Caco-2 (cell line): ENCODE results near the gene ARHGAP19. TPM values are rescaled to one million over a fixed set of nuclear protein-coding genes. Genes with fewer than 3 reads are reported as not detected.

Source experiments
- BruUV-seq: library from RNA; stranded (reverse); fragments of 400-500 nt; replicated peaks from 2 replicates; lab custom pipeline; 2021; lab: Mats Ljungman, UMichigan
- CTCF ChIA-PET: fragments of 300-600 bp; sonication (Branson Sonifier 250); formaldehyde crosslinking; loops from one replicate; lab custom pipeline; 2022; ENCODE audit warnings: antibody characterized with exemption; lab: Charles Lee
- POLR2A ChIA-PET: fragments of 300-600 bp; sonication (Branson Sonifier 250); formaldehyde crosslinking; loops from one replicate; lab custom pipeline; 2022; ENCODE audit warnings: antibody characterized with exemption; lab: Charles Lee
- DNase-seq, 2 experiments: peaks; one replicate each; pipeline versions ENCODE4 v3.0.0 to v3.0.0-alpha.2; 2020 to 2022
- H3K27me3 ChIP-seq: replicated peaks from 2 replicates; pipeline ENCODE4 v1.6.0; 2011; ENCODE audit warnings: low read length; ENCODE audit not compliant: control insufficient read depth, insufficient read depth
- H3K36me3 ChIP-seq: 2 replicates; pipeline ENCODE4 v1.5.1; 2011; ENCODE audit warnings: low read length; ENCODE audit not compliant: control insufficient read depth, insufficient read depth
- H3K4me1 ChIP-seq: fragments of 250-450 bp; sonication (Bioruptor Pico); 2 replicates; pipeline ENCODE4 v1.5.1; 2020; ENCODE audit warnings: mild to moderate bottlenecking
- H3K4me3 ChIP-seq: 2 replicates; pipeline ENCODE4 v1.5.1; 2011; ENCODE audit warnings: low read depth, mild to moderate bottlenecking, control low read depth, low read length
- H3K9me3 ChIP-seq: fragments of 250-450 bp; sonication (Bioruptor Pico); 2 replicates; pipeline ENCODE4 v1.5.1; 2020; ENCODE audit warnings: mild to moderate bottlenecking, moderate library complexity
- H3K27ac Mint-ChIP-seq: one replicate; pipeline ENCODE4 v1.8.0; 2022; ENCODE audit warnings: mixed read lengths; ENCODE audit not compliant: unreplicated experiment
- H3K27me3 Mint-ChIP-seq: one replicate; pipeline ENCODE4 v1.8.0; 2022; ENCODE audit warnings: mixed read lengths; ENCODE audit not compliant: insufficient read depth, unreplicated experiment
- H3K36me3 Mint-ChIP-seq: one replicate; pipeline ENCODE4 v1.8.0; 2022; ENCODE audit warnings: mild to moderate bottlenecking, mixed read lengths; ENCODE audit not compliant: insufficient read depth, unreplicated experiment
- H3K4me1 Mint-ChIP-seq: one replicate; pipeline ENCODE4 v1.8.0; 2022; ENCODE audit warnings: low read depth, mixed read lengths; ENCODE audit not compliant: unreplicated experiment
- H3K4me3 Mint-ChIP-seq: one replicate; pipeline ENCODE4 v1.8.0; 2022; ENCODE audit warnings: mild to moderate bottlenecking, moderate library complexity, mixed read lengths; ENCODE audit not compliant: unreplicated experiment
- H3K9me3 Mint-ChIP-seq: one replicate; pipeline ENCODE4 v1.8.0; 2022; ENCODE audit warnings: mixed read lengths; ENCODE audit not compliant: unreplicated experiment
- intact Hi-C: fragments of 100-400 bp; cut with micrococcal nuclease; formaldehyde crosslinking; loops from one replicate; pipeline ENCODE4 v1.10.0; 2022; ENCODE audit not compliant: unreplicated experiment
- total RNA-seq: library from RNA; stranded (reverse); gene quantifications from 2 replicates; pipeline ENCODE4 v1.2.3, GENCODE V29; 2022
- TF ChIP-seq, protein P1 (sequence below), 2 experiments: fragments of 200-600 bp in 1 of 2; IDR thresholded peaks; 1 replicate in 1 of 2; 2 replicates in 1 of 2; pipeline versions ENCODE4 v1.5.1 to v1.8.0; 2011 to 2022; ENCODE audit warnings: antibody characterized with exemption in 1 of 2, control low read depth in 1 of 2, inconsistent platforms in 1 of 2, low read depth in 1 of 2, low read length in 1 of 2, mild to moderate bottlenecking in 1 of 2, moderate library complexity in 1 of 2; ENCODE audit not compliant: insufficient read depth in 1 of 2, severe bottlenecking in 1 of 2, unreplicated experiment in 1 of 2

ARHGAP19 gene
- total RNA-seq, 1 experiment from 2014 or later = 13.9 TPM

DNA sequence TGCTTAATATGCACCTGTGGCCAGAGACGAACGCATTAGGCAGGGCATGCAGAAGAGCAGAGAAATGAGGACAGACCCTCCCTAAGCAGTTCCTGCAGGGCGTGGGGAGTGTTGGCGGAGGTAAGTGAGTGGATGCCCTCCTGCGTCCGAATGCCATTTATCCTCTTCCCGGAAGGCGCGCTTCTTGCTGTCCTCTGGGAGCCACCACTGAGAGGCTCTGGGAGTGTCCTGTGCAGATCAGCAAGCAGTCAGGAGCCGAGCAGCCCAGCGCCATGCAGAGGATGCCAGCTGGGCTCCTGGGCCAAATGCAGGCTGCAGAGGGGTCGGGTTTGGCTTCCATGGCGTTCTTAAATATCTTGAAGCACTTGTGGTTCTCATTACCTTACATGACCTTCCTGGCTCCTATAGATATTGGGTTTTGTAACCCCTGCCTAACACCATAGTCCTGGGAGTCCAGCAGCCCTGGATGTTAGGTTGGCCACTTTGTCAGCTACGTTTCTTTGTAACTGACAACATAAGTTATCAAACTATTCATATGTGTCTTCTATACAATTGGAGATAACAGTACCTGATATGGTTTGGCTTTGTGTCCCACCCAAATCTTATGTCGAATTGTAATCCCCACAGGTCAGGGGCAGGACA is 76.7 kb downstream of the ARHGAP19 start:
- Mint-ChIP-seq H3K9me3 (no peaks in the 10 kb centered on the region), H3K27me3 (no peaks in the 10 kb centered on the region), H3K36me3 (peaks cover 4% of the 10 kb centered on the region), H3K27ac (no peak overlapping the region), H3K4me3 (no peak overlapping the region), H3K4me1 (no peaks in the 10 kb centered on the region)
- Histone ChIP-seq H3K36me3 (no peaks in the 10 kb centered on the region), H3K27me3 (no peaks in the 10 kb centered on the region), H3K4me3 (no peak overlapping the region), H3K4me1 (no peaks in the 10 kb centered on the region), H3K9me3 (no peaks in the 10 kb centered on the region)
- DNase-seq = no peak
- TF ChIP-seq, protein P1, sequence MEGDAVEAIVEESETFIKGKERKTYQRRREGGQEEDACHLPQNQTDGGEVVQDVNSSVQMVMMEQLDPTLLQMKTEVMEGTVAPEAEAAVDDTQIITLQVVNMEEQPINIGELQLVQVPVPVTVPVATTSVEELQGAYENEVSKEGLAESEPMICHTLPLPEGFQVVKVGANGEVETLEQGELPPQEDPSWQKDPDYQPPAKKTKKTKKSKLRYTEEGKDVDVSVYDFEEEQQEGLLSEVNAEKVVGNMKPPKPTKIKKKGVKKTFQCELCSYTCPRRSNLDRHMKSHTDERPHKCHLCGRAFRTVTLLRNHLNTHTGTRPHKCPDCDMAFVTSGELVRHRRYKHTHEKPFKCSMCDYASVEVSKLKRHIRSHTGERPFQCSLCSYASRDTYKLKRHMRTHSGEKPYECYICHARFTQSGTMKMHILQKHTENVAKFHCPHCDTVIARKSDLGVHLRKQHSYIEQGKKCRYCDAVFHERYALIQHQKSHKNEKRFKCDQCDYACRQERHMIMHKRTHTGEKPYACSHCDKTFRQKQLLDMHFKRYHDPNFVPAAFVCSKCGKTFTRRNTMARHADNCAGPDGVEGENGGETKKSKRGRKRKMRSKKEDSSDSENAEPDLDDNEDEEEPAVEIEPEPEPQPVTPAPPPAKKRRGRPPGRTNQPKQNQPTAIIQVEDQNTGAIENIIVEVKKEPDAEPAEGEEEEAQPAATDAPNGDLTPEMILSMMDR (IDR thresholded peaks at IDR 0.05; ENCODE audit: insufficient read depth in 1 of 2, low read depth in 1 of 2, low read length in 1 of 2, severe bottlenecking in 1 of 2, unreplicated experiment in 1 of 2) = no peak
- intact Hi-C loops = no loop called here
- ChIA-PET CTCF (no interaction called here), POLR2A (no interaction called here)
- BruUV-seq = no TSS peak

DNA sequence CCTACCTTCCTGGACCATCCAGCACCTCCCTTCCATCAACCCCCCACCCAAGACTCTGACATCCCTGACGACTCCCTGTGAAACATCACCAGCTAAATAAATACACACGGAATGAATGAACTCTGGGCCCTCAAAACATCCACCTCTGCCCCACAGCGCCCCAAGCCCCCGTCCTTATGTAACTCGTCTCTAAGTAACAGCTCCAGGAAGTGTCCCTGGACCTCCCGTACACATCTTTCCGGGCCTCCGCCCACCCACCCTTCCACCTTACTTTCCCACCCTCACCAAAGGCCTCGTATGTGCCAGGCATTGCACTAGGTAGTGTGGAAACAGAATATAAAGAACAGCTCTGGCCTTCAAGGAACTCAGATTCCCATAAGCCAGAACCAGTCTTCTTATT is 79.0 kb downstream of the ARHGAP19 start:
- Mint-ChIP-seq H3K4me3 (no peak overlapping the region), H3K27ac (no peak overlapping the region), H3K4me1 (no peaks in the 10 kb centered on the region), H3K9me3 (no peaks in the 10 kb centered on the region), H3K27me3 (no peaks in the 10 kb centered on the region), H3K36me3 (no peaks in the 10 kb centered on the region)
- H3K36me3 ChIP-seq = no peaks in the 10 kb centered on the region
- no TSS peak for BruUV-seq
- no peaks in the 10 kb centered on the region; the same call in 1 of the 2 replicates for H3K27me3 ChIP-seq
- no peaks in the 10 kb centered on the region for H3K9me3 ChIP-seq
- H3K4me1 ChIP-seq = no peaks in the 10 kb centered on the region
- no peak overlapping the region for H3K4me3 ChIP-seq
- CTCF ChIA-PET = interaction anchor here (0.9 to 1.9 kb wide), 2 partner anchors 16 to 141 kb away, joined by 3 to 5 read pairs; no protein-coding TSS in a partner anchor
- intact Hi-C loops = no loop called here
- no peak for DNase-seq
- TF ChIP-seq, protein P1 (IDR thresholded peaks at IDR 0.05; ENCODE audit: insufficient read depth in 1 of 2, low read depth in 1 of 2, low read length in 1 of 2, severe bottlenecking in 1 of 2, unreplicated experiment in 1 of 2) = no peak
- POLR2A ChIA-PET = no interaction called here

DNA sequence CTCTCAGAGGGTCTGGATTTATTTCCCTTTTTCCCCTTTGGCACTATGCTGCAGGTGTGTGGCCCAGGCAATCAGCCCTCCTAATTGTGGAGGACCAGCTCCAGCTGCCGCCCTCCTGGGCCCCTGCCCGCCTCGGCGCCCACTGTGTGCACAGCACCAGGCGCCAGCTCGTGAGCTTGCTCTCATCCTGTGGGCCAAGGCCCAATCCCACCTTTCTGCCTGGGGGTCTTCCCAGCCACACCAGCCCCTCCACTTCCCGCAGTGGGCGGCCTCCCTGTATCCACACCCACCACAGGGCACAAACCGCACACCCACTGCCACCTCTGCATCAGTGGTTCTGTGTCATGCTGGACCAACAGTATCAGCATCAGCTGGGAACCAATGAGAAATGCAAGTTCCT is 81.2 kb downstream of the ARHGAP19 start:
- H3K27me3 ChIP-seq = no peaks in the 10 kb centered on the region; the same call in 1 of the 2 replicates
- ChIA-PET POLR2A (no interaction called here), CTCF (interaction anchor here (0.6 to 4.1 kb wide), 10 partner anchors 13 to 928 kb away, joined by 3 to 65 read pairs (median 4); no protein-coding TSS in a partner anchor)
- H3K4me1 Mint-ChIP-seq = no peaks in the 10 kb centered on the region
- H3K27ac Mint-ChIP-seq = no peak overlapping the region
- no peak for DNase-seq
- intact Hi-C loops = loop anchor here (2.0 kb wide), 1 partner anchor 20 kb away; no protein-coding TSS in a partner anchor
- H3K27me3 Mint-ChIP-seq = no peaks in the 10 kb centered on the region
- H3K4me1 ChIP-seq = no peaks in the 10 kb centered on the region
- no peak overlapping the region for H3K4me3 ChIP-seq
- H3K9me3 Mint-ChIP-seq = no peaks in the 10 kb centered on the region
- TF ChIP-seq, protein P1 (IDR thresholded peaks at IDR 0.05; ENCODE audit: insufficient read depth in 1 of 2, low read depth in 1 of 2, low read length in 1 of 2, severe bottlenecking in 1 of 2, unreplicated experiment in 1 of 2) = no peak
- H3K36me3 ChIP-seq = no peaks in the 10 kb centered on the region
- no peaks in the 10 kb centered on the region for H3K9me3 ChIP-seq
- BruUV-seq = no TSS peak
- H3K36me3 Mint-ChIP-seq = no peaks in the 10 kb centered on the region
- H3K4me3 Mint-ChIP-seq = no peak overlapping the region
